ENCODE data around the gene PTH1R. TPM values are rescaled to one million over a fixed set of nuclear protein-coding genes. Genes with fewer than 3 reads are reported as not detected.

The PTH1R gene
- total RNA-seq, 1 experiment from 2014 or later: not detected

DNA sequence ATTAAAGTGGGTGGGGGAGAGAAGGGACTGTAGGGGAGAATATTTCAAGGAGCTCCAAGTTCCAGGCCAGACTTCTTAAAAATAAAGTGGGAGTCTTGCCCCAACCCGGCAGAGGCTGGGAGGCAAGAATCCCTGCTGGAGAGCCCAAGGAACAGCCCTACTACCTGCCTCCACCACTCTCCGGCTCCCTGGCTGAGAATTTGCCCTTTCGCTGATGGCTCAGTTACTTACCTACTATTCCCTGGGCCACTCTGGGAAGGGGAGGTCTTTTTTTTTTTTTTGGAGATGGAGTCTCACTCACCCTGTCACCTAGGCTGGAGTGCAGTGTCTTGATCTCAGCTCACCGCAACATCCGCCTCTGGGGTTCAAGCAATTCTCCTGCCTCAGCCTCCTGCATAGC lies 29.8 kb upstream of the PTH1R start:
- intact Hi-C loops (cut with micrococcal nuclease; ENCODE audit: unreplicated experiment): no loop called here
- peaks cover 46% of the 10 kb centered on the region for H3K27me3 Mint-ChIP-seq (ENCODE audit: unreplicated experiment)
- BruUV-seq (replicated peaks): no TSS peak

DNA sequence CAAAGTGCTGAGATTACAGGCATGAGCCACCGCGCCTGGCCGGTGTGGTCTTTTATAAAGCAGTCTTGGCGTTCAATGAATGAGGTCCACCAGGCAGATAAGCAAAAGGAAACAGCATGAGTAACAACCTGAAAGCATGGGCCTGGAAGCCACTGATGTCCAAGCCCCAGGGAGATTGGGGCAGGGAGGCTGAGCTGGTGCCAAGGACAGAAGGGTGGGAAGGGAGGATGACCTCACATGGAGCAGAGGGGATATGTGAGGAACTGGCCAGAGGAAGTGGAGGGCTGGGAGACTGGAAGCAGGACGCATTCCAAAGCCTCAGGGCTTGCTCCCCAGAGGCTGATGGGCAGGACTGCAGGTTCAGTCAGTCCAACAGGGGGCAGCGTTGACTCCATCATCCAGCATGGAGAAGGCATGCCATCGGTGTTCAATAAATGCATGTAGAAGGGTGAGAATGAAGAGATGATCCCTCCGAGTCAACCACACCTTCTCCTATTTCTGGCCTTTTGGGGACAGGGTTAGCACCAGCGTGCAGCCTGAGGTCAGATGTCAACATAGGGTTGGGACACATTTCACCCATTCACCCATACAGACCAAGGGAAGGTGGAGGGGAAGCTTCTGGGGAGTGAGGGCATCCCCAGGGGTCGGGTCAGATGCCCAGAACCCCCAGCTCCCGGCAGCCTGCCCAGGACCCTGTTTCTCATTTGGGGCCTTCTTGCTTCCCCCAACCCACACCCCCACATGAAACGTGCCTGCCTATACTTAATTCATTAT lies 29.1 kb upstream of the PTH1R start:
- Mint-ChIP-seq H3K4me1 (ENCODE audit: low read depth, unreplicated experiment) (no peaks in the 10 kb centered on the region), H3K27ac (ENCODE audit: unreplicated experiment) (no peak overlapping the region), H3K9me3 (ENCODE audit: low read depth, unreplicated experiment) (no peaks in the 10 kb centered on the region), H3K4me3 (ENCODE audit: low read depth, unreplicated experiment) (no peak overlapping the region), H3K36me3 (ENCODE audit: insufficient read depth, unreplicated experiment) (peaks cover 8% of the 10 kb centered on the region), H3K27me3 (ENCODE audit: unreplicated experiment) (peaks cover 46% of the 10 kb centered on the region)
- intact Hi-C loops (cut with micrococcal nuclease; ENCODE audit: unreplicated experiment): no loop called here
- TF ChIP-seq, protein P1, sequence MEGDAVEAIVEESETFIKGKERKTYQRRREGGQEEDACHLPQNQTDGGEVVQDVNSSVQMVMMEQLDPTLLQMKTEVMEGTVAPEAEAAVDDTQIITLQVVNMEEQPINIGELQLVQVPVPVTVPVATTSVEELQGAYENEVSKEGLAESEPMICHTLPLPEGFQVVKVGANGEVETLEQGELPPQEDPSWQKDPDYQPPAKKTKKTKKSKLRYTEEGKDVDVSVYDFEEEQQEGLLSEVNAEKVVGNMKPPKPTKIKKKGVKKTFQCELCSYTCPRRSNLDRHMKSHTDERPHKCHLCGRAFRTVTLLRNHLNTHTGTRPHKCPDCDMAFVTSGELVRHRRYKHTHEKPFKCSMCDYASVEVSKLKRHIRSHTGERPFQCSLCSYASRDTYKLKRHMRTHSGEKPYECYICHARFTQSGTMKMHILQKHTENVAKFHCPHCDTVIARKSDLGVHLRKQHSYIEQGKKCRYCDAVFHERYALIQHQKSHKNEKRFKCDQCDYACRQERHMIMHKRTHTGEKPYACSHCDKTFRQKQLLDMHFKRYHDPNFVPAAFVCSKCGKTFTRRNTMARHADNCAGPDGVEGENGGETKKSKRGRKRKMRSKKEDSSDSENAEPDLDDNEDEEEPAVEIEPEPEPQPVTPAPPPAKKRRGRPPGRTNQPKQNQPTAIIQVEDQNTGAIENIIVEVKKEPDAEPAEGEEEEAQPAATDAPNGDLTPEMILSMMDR (IDR thresholded peaks at IDR 0.05; ENCODE audit: unreplicated experiment): no peak
- peak; percentile 40 for DNase-seq
- CTCF ChIA-PET: interaction anchor here (0.7 kb wide), 1 partner anchor 37 kb away, joined by 3 read pairs; no protein-coding TSS in a partner anchor
- no TSS peak for BruUV-seq (replicated peaks)

More for the DNA sequence above, 29.8 kb upstream of the PTH1R start:
- no peak overlapping the region for H3K27ac Mint-ChIP-seq (ENCODE audit: unreplicated experiment)
- peaks cover 8% of the 10 kb centered on the region for H3K36me3 Mint-ChIP-seq (ENCODE audit: insufficient read depth, unreplicated experiment)
- DNase-seq: no peak
- TF ChIP-seq, protein P1 (IDR thresholded peaks at IDR 0.05; ENCODE audit: unreplicated experiment): no peak
- no peaks in the 10 kb centered on the region for H3K4me1 Mint-ChIP-seq (ENCODE audit: low read depth, unreplicated experiment)
- no peak overlapping the region for H3K4me3 Mint-ChIP-seq (ENCODE audit: low read depth, unreplicated experiment)
- CTCF ChIA-PET: interaction anchor here (0.6 to 0.7 kb wide), 3 partner anchors 31 to 179 kb away, joined by 3 read pairs; no protein-coding TSS in a partner anchor
- H3K9me3 Mint-ChIP-seq (ENCODE audit: low read depth, unreplicated experiment): no peaks in the 10 kb centered on the region

DNA sequence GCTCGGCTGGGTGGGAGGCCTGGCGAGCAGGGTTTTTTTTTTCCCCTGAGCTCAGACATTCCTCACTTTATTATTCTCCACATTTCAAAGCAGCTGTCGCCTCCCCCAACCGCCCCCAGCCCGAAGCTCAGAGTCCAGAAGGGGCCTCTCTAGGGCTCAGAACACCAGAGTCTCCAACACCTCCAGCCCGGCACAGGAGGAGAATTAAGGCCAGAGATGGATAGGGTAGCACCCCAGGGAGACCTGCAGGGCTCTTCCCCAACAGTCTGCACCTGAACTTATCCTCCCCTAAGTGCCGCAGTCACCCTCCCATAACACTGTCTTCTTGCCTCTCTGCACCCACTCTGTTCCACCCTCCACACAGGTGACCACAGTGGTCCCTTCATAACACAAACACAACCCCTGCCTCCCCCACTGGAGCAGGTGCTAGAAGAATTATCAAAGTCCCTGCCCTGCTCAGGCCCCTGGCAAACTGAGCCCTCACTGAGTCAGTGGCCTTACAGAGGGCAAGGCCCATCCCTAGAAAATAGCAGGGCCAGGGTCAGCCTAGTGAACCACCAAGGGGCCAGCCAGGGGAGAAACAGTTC lies 28.4 kb upstream of the PTH1R start:
- Mint-ChIP-seq H3K4me1 (ENCODE audit: low read depth, unreplicated experiment) (no peaks in the 10 kb centered on the region), H3K4me3 (ENCODE audit: low read depth, unreplicated experiment) (no peak overlapping the region), H3K36me3 (ENCODE audit: insufficient read depth, unreplicated experiment) (peaks cover 8% of the 10 kb centered on the region), H3K9me3 (ENCODE audit: low read depth, unreplicated experiment) (no peaks in the 10 kb centered on the region), H3K27me3 (ENCODE audit: unreplicated experiment) (peaks cover 46% of the 10 kb centered on the region), H3K27ac (ENCODE audit: unreplicated experiment) (no peak overlapping the region)
- no TSS peak for BruUV-seq (replicated peaks)
- intact Hi-C loops (cut with micrococcal nuclease; ENCODE audit: unreplicated experiment): no loop called here
- no peak for DNase-seq
- TF ChIP-seq, protein P1 (IDR thresholded peaks at IDR 0.05; ENCODE audit: unreplicated experiment): no peak
- CTCF ChIA-PET: no interaction called here

DNA sequence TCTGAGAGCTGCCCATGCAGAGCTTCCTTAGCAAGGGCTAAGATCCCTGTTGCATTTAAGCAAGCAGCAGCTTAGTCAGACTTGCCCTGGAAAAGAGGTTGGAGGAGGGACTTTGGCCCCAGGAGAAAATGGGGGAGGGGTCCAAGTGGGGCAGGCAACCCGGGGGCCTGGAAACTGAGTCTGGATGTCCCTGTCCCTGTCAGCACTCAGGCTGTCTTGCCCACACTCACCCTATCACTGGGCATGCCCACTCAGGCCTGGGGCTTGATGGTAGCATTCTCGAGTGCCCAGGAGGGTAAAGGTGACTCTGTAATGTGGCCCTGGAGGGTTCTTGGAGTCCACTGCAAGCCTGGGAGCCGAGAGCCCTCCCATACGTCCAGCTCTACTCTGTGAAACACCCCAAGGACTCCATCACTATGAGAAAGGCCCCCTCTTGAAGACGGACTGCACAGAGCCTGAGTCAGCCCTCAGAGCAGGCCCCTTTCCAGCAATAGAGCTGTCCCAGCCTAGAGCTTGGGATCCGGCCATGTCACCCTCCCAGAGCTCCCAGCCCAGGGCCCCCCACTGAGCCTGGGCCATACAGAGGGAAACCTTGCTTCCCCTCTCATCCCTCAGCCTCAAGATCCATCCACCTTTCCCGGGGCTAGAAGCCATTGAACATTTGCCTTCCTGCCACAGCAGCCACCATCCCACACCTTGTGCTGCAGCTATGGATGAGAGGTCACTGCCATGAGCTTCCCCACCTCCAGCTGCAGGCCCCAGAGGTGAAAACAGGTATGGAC lies 27.6 kb upstream of the PTH1R start:
- H3K9me3 Mint-ChIP-seq (ENCODE audit: low read depth, unreplicated experiment): no peaks in the 10 kb centered on the region
- H3K4me3 Mint-ChIP-seq (ENCODE audit: low read depth, unreplicated experiment): no peak overlapping the region
- H3K36me3 Mint-ChIP-seq (ENCODE audit: insufficient read depth, unreplicated experiment): peaks cover 8% of the 10 kb centered on the region
- no TSS peak for BruUV-seq (replicated peaks)
- intact Hi-C loops (cut with micrococcal nuclease; ENCODE audit: unreplicated experiment): no loop called here
- CTCF ChIA-PET: no interaction called here
- H3K4me1 Mint-ChIP-seq (ENCODE audit: low read depth, unreplicated experiment): no peaks in the 10 kb centered on the region
- TF ChIP-seq, protein P1 (IDR thresholded peaks at IDR 0.05; ENCODE audit: unreplicated experiment): no peak
- no peak overlapping the region for H3K27ac Mint-ChIP-seq (ENCODE audit: unreplicated experiment)
- no peak for DNase-seq
- peaks cover 46% of the 10 kb centered on the region for H3K27me3 Mint-ChIP-seq (ENCODE audit: unreplicated experiment)
